Fibroblast of villous mesenchyme (primary cell): Measurements from ENCODE around the gene BRSK1. TPM values are rescaled to one million over a fixed set of nuclear protein-coding genes. Genes with fewer than 3 reads are reported as not detected.
"Not testable (repeated sequence)": the region's sequence is repeated elsewhere in the genome, so short reads cannot be mapped to it uniquely, and the experiment has no call there.

Experiments used
- DNase-seq: peaks from one replicate; pipeline ENCODE4 v3.0.0-alpha.2; 2010; ENCODE audit warnings: low read depth
- H3K4me3 ChIP-seq: 2 replicates; pipeline ENCODE4 v1.5.1; 2011; ENCODE audit warnings: low read depth, mild to moderate bottlenecking, low read length
- CTCF ChIP-seq: IDR thresholded peaks from 2 replicates; pipeline ENCODE4 v1.5.1; 2012; ENCODE audit warnings: low read depth, mild to moderate bottlenecking, low read length; ENCODE audit not compliant: insufficient read depth
- total RNA-seq: library from RNA; depleted of rRNA; stranded (reverse); fragments of >200 nt; gene quantifications from 2 replicates; pipeline ENCODE4 v1.2.3, GENCODE V29; 2012

BRSK1 gene
- total RNA-seq, 1 donor, result 5.6 TPM

DNA sequence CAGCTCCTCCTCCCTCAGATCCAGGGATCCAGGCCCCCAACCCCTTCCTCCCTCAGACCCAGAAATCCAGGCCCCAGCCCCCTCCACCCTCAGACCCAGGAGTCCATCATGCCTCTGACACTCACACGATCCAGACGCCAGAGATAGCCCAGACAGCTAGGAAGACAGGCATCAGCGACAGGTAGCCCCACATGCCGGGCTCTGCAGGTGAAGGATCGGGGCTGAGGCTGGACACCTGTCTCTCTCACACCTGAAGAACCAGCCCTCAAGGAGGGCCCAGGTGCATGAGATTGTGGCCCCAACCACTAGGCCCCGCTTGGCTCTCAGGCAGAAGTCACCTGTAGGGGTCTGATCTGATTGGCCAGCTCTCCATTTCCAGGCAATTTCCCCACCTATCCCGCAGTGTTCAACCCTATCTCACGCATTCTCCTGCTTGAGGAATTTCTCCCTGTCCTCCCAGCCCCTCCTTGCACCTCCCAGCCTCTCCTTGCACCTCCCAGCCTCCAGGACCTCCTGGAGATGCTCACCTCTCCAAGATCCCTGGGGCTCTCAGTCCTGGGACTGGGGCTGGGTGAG, 37.1 kb downstream of the BRSK1 start:
- TF ChIP-seq CTCF, result no peak
- no peak for DNase-seq

DNA sequence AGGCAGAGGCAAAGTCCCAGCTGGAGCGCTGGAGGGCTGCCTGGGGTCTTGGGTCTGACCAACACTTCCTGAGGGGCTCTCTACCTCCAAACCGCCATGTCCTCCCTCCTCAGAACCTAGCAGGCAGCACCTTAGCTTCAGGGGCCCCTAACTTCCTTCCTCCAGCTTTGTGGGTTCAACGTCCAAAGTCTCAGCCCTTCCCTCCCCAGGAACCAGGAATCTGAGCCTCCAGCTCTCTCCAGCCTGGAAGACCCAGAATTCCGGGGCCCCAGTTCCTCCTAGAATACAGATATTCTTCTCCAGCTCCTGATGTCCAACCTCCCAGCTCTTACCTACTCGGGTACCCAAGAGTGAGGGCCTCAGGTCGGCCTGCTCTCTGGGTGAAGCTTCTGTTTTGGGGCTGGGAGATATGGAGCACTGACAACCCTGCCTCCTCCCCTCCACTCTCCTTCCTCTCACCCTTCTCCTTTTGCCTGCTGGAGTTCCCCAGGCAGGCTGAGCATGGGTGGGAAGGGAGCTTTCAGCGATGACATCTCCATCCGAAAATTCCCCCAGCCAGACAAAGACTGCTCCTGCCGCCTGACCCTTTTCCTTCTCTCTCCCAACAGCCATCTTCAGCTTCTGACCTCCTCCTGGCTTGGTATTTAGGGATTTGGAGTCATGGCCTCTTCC, 37.8 kb downstream of the BRSK1 start:
- no peak overlapping the region for H3K4me3 ChIP-seq
- no peak for TF ChIP-seq CTCF
- no peak for DNase-seq

More for the DNA sequence above, 37.1 kb downstream of the BRSK1 start:
- no peak overlapping the region for H3K4me3 ChIP-seq

- no peak overlapping the region for H3K4me3 ChIP-seq
- DNase-seq, result no peak
- no peak for TF ChIP-seq CTCF
These were observed 38.5 kb downstream of the BRSK1 start for GRCh38 chr19:55322204-55322885.

DNA sequence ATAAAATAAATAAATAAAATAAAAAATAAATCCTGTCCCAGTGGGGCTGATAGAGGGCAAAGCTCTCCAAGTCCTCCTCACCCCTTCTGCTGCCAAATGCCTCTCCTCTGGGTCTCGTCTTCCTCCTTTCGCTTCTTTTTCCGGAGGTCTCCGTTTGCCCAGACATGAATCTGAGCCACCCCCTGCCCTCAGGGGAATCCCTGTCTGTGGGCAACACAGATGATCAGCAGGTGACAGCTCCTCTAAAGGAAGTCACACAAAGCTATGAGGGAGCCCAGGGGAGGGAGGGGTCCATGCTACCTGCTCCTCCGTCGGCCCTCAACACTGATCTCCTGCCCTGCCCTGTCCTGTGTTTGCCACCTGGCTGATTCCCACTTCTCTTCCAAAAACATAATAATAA, 40.9 kb downstream of the BRSK1 start:
- no peak overlapping the region for H3K4me3 ChIP-seq
- DNase-seq, result no peak
- TF ChIP-seq CTCF, result no peak

DNA sequence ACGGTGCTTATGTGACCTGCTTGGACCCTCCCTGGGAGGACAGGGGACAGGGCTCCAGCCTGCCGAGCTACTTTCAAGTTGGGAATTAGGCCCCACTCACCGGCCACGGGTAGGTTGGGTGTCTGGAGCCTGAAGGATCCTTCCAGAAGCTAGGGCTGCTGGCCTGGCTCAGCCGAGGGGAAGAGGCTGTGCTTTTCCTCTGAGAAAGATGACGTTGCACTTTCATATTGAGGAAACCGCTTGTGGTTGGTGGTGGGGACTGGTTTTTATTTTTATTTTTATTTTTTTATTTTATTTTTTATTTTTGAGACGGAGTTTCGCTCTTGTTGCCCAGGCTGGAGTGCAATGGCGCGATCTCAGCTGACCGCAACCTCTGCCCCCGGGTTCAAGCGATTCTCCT, 41.4 kb downstream of the BRSK1 start, which contains the start of gene TMEM150B:
TMEM150B (minus strand) TSS at position 170 of the 400 bp plus-strand sequence. CDS start 4,305 bp downstream, outside the sequence.
- no peak within 1 kb of the TSS for H3K4me3 ChIP-seq
- no peak for DNase-seq
- no peak for TF ChIP-seq CTCF

DNA sequence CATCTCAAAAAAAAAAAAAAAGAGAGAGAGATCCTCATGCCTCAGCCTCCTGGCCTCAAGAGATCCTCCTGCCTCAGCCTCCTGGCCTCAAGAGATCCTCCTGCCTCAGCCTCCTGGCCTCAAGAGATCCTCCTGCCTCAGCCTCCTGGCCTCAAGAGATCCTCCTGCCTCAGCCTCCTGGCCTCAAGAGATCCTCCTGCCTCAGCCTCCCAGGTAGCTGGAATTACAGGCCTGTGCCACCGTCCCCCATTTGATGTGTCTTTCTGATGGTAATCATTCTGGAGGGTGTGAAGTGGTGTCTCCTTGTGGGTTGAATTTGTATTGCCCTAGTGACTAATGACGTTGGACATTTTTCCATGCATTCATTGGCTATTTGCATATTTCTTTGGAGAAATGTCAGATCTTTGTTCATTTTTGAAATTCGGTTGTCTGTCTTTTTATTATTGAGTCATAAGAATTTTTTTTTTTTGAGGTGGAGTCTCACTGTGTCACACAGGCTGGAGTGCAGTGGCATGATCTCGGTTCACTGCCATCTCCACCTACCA, 45.0 kb downstream of the BRSK1 start:
- H3K4me3 ChIP-seq, DNase-seq: not testable (repeated sequence)

- not testable (repeated sequence) for H3K4me3 ChIP-seq, DNase-seq
These were observed 46.0 kb downstream of the BRSK1 start for GRCh38 chr19:55329791-55330190.
